Stomach (tissue), 9 donors: ENCODE measurements around the gene AKAP13. TPM values are rescaled to one million over a fixed set of nuclear protein-coding genes. Genes with fewer than 3 reads are reported as not detected.

Experiments
- DNase-seq, 2 donors: peaks; one replicate each; pipeline versions ENCODE4 v3.0.0 to v3.0.0-alpha.2; 2013 to 2019
- H3K27ac ChIP-seq, 5 donors: fragments of 200-600 bp in 4 of 5; sonication (generic) in 4 of 5; one replicate each; pipeline ENCODE4 v1.5.1; 2013 to 2019; ENCODE audit warnings: mild to moderate bottlenecking in 1 of 5, moderate library complexity in 1 of 5
- H3K27me3 ChIP-seq, 3 donors: fragments of 200-600 bp; sonication (generic); one replicate each; pipeline ENCODE4 v1.5.1; 2017 to 2019; ENCODE audit warnings: mixed run types in 1 of 3
- H3K36me3 ChIP-seq, 4 donors: fragments of 200-600 bp; sonication (generic); 1 replicate in 3 of 4; 2 replicates in 1 of 4; pipeline ENCODE4 v1.5.1; 2016 to 2019
- H3K4me1 ChIP-seq, 4 donors: fragments of 200-600 bp; sonication (generic); one replicate each; pipeline ENCODE4 v1.5.1; 2016 to 2019
- H3K4me3 ChIP-seq, 4 donors: fragments of 200-600 bp; sonication (generic) in 3 of 4; one replicate each; pipeline ENCODE4 v1.5.1; 2016 to 2019; ENCODE audit warnings: mild to moderate bottlenecking in 1 of 4
- H3K9me3 ChIP-seq, 4 donors: fragments of 200-600 bp; sonication (generic); one replicate each; pipeline ENCODE4 v1.5.1; 2016 to 2019
- CTCF ChIP-seq, 7 experiments: fragments of 450-650 bp in 4 of 7; fragments of 200-600 bp in 3 of 7; sonication (generic) in 3 of 7; IDR thresholded peaks; one replicate each; pipeline ENCODE4 v1.5.1; 2016 to 2019; ENCODE audit warnings: antibody characterized with exemption in 7 of 7, control low read depth in 2 of 7, mild to moderate bottlenecking in 1 of 7
- EP300 ChIP-seq: sonication (generic); formaldehyde crosslinking; IDR thresholded peaks from one replicate; pipeline ENCODE4 v1.6.1; 2017; ENCODE audit warnings: antibody characterized with exemption
- POLR2A ChIP-seq, 4 donors: fragments of 450-650 bp; IDR thresholded peaks; one replicate each; pipeline ENCODE4 v1.6.1; 2016; ENCODE audit warnings: antibody characterized with exemption in 4 of 4, control low read depth in 2 of 4, mild to moderate bottlenecking in 1 of 4, moderate library complexity in 1 of 4
- POLR2AphosphoS5 ChIP-seq, 3 donors: sonication (generic); formaldehyde crosslinking; IDR thresholded peaks; one replicate each; pipeline ENCODE4 v1.6.1; 2016; ENCODE audit warnings: antibody characterized with exemption in 3 of 3
- WGBS, 5 donors: extraction: QIAGEN DNeasy Blood & Tissue Kit in 3 of 5; methylation state at CpG; one replicate each; pipeline versions ENCODE4 v1.1.5 to v1.1.7; 2013 to 2018; 5-methylcytosine and 5-hydroxymethylcytosine counted together
- intact Hi-C: fragments of 100-400 bp; cut with DNase I; formaldehyde crosslinking; loops from one replicate; pipeline ENCODE4 v1.15.1; 2023; ENCODE audit warnings: low total_unique reads
- polyA plus RNA-seq, 3 donors: library from polyadenylated mRNA; stranded (reverse); fragments of 200-250 nt; gene quantifications; one replicate each; pipeline ENCODE4 v1.2.3, GENCODE V29; 2013
- total RNA-seq, 5 donors: library from RNA; depleted of rRNA; stranded (reverse); fragments of >200 nt; gene quantifications; one replicate each; pipeline versions ENCODE4 v1.1.0 to v1.2.3, GENCODE V29; 2014 to 2016
- donor health status: healthy with polysubstance abuse.
- donor health status: Bipolar disorder and iron deficiency.
- donor health status: healthy.

AKAP13 gene
- total and polyA plus RNA-seq, 8 donors, result 33.1 to 395 (median 138) TPM

GRCh38 chr15:85760049-85760448 is 379.6 kb downstream of the AKAP13 start:
- no peak overlapping the region for H3K4me3 ChIP-seq
- TF ChIP-seq POLR2A (IDR thresholded peaks at IDR 0.05) (no peak), EP300 (no peak), POLR2AphosphoS5 (IDR thresholded peaks at IDR 0.05) (no peak), CTCF (IDR thresholded peaks at IDR 0.05) (no peak)
- intact Hi-C loops, result no loop called here
- H3K36me3 ChIP-seq, result peaks cover 7 to 42% (median 25%) of the 10 kb centered on the region in 4 donors
- H3K27ac ChIP-seq, result no peak overlapping the region
- H3K9me3 ChIP-seq, result no peaks in the 10 kb centered on the region
- peaks cover 12 to 68% (median 44%) of the 10 kb centered on the region in 4 donors for H3K4me1 ChIP-seq
- H3K27me3 ChIP-seq, result no peaks in the 10 kb centered on the region
- DNase-seq, result no peak
- 89 to 100% (median 92%) methylated on average over 2 to 6 of the region's 6 CpGs for WGBS, 5 donors

- intact Hi-C loops, result no loop called here
- Histone ChIP-seq H3K4me1 (peaks cover 11 to 62% (median 39%) of the 10 kb centered on the region in 4 donors), H3K27ac (peak overlapping the region in 2 of 5 donors; percentile 55 to 63), H3K27me3 (no peaks in the 10 kb centered on the region), H3K9me3 (no peaks in the 10 kb centered on the region), H3K36me3 (peaks cover 7 to 42% (median 25%) of the 10 kb centered on the region in 4 donors), H3K4me3 (no peak overlapping the region)
- no peak for DNase-seq
- 88 to 91% (median 89%) methylated on average over 22 to 28 of the region's 28 CpGs for WGBS, 5 donors
- TF ChIP-seq POLR2A (IDR thresholded peaks at IDR 0.05) (no peak), POLR2AphosphoS5 (IDR thresholded peaks at IDR 0.05) (no peak), EP300 (no peak), CTCF (IDR thresholded peaks at IDR 0.05) (no peak)
Observed at GRCh38 chr15:85760531-85761371, 380.3 kb downstream of the AKAP13 start.

DNA sequence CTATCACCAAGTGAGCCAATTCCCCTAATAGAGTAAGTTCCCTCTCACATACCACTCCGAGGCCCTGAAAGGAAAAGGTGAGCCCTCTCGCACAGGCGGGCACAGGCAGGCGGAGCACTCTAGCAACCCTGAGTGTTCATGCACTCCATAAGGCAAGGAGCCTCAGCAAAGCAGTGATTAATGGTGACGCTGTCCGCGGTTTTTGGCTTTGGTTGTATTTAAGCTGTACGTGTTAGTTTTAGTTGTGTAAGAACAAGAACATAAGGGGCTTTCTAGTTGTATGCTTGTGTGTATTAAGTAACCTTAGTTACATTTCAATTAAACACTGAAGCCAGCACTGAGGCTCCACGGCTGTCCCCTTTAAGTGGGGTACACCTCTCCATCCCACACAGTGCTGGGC is 381.2 kb downstream of the AKAP13 start:
- Histone ChIP-seq H3K4me3 (no peak overlapping the region), H3K27me3 (no peaks in the 10 kb centered on the region), H3K36me3 (peaks cover 7 to 42% (median 25%) of the 10 kb centered on the region in 4 donors), H3K4me1 (peaks cover 11 to 71% (median 43%) of the 10 kb centered on the region in 4 donors), H3K27ac (peak overlapping the region in 4 of 5 donors; percentile 32 to 63 (median 55)), H3K9me3 (no peaks in the 10 kb centered on the region)
- no peak for TF ChIP-seq POLR2A (IDR thresholded peaks at IDR 0.05)
- intact Hi-C loops, result no loop called here
- DNase-seq, result peak in 1 of 2 donors; percentile 74
- 72 to 90% (median 83%) methylated on average over 9 of the region's 9 CpGs for WGBS, 5 donors

- peak overlapping the region in 4 of 5 donors; percentile 32 to 63 (median 55) for H3K27ac ChIP-seq
- intact Hi-C loops, result no loop called here
- TF ChIP-seq EP300 (no peak), CTCF (IDR thresholded peaks at IDR 0.05) (no peak), POLR2AphosphoS5 (IDR thresholded peaks at IDR 0.05) (no peak), POLR2A (IDR thresholded peaks at IDR 0.05) (no peak)
- DNase-seq, result no peak
- H3K36me3 ChIP-seq, result peaks cover 7 to 42% (median 25%) of the 10 kb centered on the region in 4 donors
- H3K4me1 ChIP-seq, result peaks cover 11 to 73% (median 43%) of the 10 kb centered on the region in 4 donors
- no peaks in the 10 kb centered on the region for H3K27me3 ChIP-seq
- WGBS, 5 donors, result 72 to 90% (median 84%) methylated on average over 2 to 15 of the region's 15 CpGs
- H3K9me3 ChIP-seq, result no peaks in the 10 kb centered on the region
- no peak overlapping the region for H3K4me3 ChIP-seq
Observed at GRCh38 chr15:85762039-85762755, 381.8 kb downstream of the AKAP13 start.
